ENCODE results near the gene OVOL3.

DNA sequence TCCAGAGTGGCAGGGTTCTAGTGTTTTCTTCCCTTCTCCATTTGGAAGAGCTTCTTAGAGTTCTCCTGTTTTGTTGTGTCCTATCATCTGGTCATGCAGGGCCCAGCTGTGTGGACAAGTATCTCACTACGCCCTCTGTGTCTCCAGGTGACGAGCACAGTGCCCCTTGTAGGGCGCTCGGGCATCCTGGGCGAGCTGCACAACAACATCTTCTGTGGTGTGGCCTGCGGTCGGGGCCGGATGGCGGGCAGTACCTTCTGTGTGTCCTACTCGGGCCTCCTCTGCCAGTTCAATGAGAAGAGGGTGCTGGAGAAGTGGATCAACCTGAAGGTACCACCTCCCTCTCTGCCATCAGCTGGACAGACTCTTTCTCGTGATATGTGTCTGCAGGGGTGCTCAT is 43.3 kb upstream of the OVOL3 start:
- TF ChIP-seq, protein P1, sequence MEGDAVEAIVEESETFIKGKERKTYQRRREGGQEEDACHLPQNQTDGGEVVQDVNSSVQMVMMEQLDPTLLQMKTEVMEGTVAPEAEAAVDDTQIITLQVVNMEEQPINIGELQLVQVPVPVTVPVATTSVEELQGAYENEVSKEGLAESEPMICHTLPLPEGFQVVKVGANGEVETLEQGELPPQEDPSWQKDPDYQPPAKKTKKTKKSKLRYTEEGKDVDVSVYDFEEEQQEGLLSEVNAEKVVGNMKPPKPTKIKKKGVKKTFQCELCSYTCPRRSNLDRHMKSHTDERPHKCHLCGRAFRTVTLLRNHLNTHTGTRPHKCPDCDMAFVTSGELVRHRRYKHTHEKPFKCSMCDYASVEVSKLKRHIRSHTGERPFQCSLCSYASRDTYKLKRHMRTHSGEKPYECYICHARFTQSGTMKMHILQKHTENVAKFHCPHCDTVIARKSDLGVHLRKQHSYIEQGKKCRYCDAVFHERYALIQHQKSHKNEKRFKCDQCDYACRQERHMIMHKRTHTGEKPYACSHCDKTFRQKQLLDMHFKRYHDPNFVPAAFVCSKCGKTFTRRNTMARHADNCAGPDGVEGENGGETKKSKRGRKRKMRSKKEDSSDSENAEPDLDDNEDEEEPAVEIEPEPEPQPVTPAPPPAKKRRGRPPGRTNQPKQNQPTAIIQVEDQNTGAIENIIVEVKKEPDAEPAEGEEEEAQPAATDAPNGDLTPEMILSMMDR (conservative IDR thresholded peaks at IDR 0.05): no peak
- TF ChIP-seq EZH2 (IDR thresholded peaks at IDR 0.05; ENCODE audit: low read depth): no peak
